ENCODE measurements around the gene ZNRF3.

- TF ChIP-seq POLR2AphosphoS5 (IDR thresholded peaks at IDR 0.05; ENCODE audit: low read depth, low read length): no peak
- TF ChIP-seq SIN3A (IDR thresholded peaks at IDR 0.05; ENCODE audit: borderline replicate concordance, insufficient read depth, low read length): no peak
Measured at GRCh38 chr22:28940441-28940840, 57.1 kb downstream of the ZNRF3 start.

Data from PFSK-1 (cell line).